Prostate gland (tissue), 2 donors: ENCODE measurements around the gene UBL7. TPM values are rescaled to one million over a fixed set of nuclear protein-coding genes. Genes with fewer than 3 reads are reported as not detected.
A peak's percentile ranks its signal among the peaks of the same experiment; 100 is the strongest.
"Not testable (repeated sequence)": the region's sequence is repeated elsewhere in the genome, so short reads cannot be mapped to it uniquely, and the experiment has no call there.

Experiments used
- DNase-seq: peaks from one replicate; pipeline ENCODE4 v3.0.0-alpha.2; 2019; ENCODE audit warnings: low spot score
- H3K27ac ChIP-seq, 2 donors: fragments of 200-600 bp; sonication (generic); 2 replicates each; pipeline ENCODE4 v1.5.1; 2017 to 2019
- H3K27me3 ChIP-seq: fragments of 200-600 bp; sonication (generic); replicated peaks from 2 replicates; pipeline ENCODE4 v1.5.1; 2019; ENCODE audit not compliant: insufficient read depth
- H3K36me3 ChIP-seq, 2 donors: fragments of 200-600 bp; sonication (generic); 1 replicate in 1 of 2; 2 replicates in 1 of 2; pipeline versions ENCODE4 v1.5.1 to v1.8.1; 2017 to 2019
- H3K4me1 ChIP-seq: fragments of 200-600 bp; sonication (generic); replicated peaks from 2 replicates; pipeline ENCODE4 v1.5.1; 2019
- H3K4me3 ChIP-seq, 2 donors: fragments of 200-600 bp; sonication (generic); 2 replicates each; pipeline ENCODE4 v1.5.1; 2017 to 2019
- H3K9me3 ChIP-seq: fragments of 200-600 bp; sonication (generic); 2 replicates; pipeline ENCODE4 v1.5.1; 2017
- POLR2A ChIP-seq: fragments of 450-650 bp; IDR thresholded peaks from one replicate; pipeline ENCODE4 v1.6.1; 2016; ENCODE audit warnings: antibody characterized with exemption, mild to moderate bottlenecking
- POLR2AphosphoS5 ChIP-seq: sonication (generic); formaldehyde crosslinking; IDR thresholded peaks from one replicate; pipeline ENCODE4 v1.6.1; 2017; ENCODE audit warnings: antibody characterized with exemption
- WGBS: methylation state at CpG from one replicate; pipeline ENCODE4 v1.1.5; 2018; 5-methylcytosine and 5-hydroxymethylcytosine counted together
- intact Hi-C: fragments of 100-400 bp; cut with DNase I; formaldehyde crosslinking; loops from one replicate; pipeline ENCODE4 v1.14.2; 2022
- total RNA-seq, 2 donors: library from RNA; depleted of rRNA; stranded (reverse); fragments of >200 nt; gene quantifications; one replicate each; pipeline ENCODE4 v1.1.0, GENCODE V29; 2016
- TF ChIP-seq, protein P1 (sequence below), 4 experiments: fragments of 200-600 bp in 2 of 4; fragments of 450-650 bp in 2 of 4; sonication (generic) in 2 of 4; IDR thresholded peaks; 1 replicate in 3 of 4; 2 replicates in 1 of 4; pipeline ENCODE4 v1.5.1; 2016 to 2019; ENCODE audit warnings: antibody characterized with exemption in 4 of 4, mild to moderate bottlenecking in 2 of 4, moderate library complexity in 2 of 4

Gene UBL7
- total RNA-seq, 2 donors from 2014 or later: 83.1 to 85.2 TPM

DNA sequence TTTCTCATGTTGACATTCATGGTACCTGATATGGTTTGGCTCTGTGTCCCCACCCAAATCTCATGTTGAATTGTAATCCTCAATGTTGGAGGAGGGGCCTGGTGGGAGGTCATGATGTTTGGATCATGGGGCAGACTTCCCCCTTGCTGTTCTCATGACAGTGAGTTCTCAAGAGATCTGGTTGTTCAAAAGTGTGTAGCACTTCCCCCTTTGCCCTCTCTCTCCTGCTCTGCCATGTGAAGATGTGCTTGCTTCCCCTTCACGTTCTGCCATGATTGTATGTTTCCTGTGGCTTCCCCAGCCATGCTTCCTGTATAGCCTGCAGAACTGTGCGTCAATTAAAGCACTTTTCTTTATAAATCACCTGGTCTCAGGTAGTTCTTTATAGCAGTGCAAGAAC is 3.3 kb upstream of the UBL7 start:
- Histone ChIP-seq H3K4me1 (no peaks in the 10 kb centered on the region), H3K4me3 (no peak overlapping the region), H3K9me3 (no peaks in the 10 kb centered on the region), H3K27me3 (no peaks in the 10 kb centered on the region), H3K27ac (no peak overlapping the region), H3K36me3 (no peaks in the 10 kb centered on the region)
- TF ChIP-seq POLR2A (no peak), POLR2AphosphoS5 (no peak)
- TF ChIP-seq, protein P1, sequence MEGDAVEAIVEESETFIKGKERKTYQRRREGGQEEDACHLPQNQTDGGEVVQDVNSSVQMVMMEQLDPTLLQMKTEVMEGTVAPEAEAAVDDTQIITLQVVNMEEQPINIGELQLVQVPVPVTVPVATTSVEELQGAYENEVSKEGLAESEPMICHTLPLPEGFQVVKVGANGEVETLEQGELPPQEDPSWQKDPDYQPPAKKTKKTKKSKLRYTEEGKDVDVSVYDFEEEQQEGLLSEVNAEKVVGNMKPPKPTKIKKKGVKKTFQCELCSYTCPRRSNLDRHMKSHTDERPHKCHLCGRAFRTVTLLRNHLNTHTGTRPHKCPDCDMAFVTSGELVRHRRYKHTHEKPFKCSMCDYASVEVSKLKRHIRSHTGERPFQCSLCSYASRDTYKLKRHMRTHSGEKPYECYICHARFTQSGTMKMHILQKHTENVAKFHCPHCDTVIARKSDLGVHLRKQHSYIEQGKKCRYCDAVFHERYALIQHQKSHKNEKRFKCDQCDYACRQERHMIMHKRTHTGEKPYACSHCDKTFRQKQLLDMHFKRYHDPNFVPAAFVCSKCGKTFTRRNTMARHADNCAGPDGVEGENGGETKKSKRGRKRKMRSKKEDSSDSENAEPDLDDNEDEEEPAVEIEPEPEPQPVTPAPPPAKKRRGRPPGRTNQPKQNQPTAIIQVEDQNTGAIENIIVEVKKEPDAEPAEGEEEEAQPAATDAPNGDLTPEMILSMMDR (IDR thresholded peaks at IDR 0.05): no peak
- DNase-seq: no peak
- intact Hi-C loops: loop anchor here (5.0 kb wide), 2 partner anchors 78 to 153 kb away; partner anchors contain the start of genes ARID3B and CLK3
- 85% methylated on average over 2 of the region's 2 CpGs for WGBS

DNA sequence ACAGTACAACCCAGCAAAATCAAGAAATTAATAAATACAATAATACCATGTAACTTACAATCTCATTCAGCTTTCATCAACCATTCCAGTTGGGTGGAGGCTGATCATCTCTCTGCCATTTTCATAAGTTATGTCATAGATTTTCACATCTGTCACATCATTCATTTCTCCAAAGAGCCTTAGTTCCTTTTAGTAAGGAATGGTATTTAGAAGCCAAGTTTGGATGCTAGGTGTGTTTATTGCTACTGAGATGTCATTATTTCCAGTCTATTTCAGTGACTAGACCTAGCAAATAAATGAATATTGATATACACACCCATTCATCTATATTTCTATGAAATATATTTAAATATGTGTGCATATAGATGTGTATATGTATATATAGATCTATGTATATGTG is 2.7 kb upstream of the UBL7 start:
- no peaks in the 10 kb centered on the region for H3K9me3 ChIP-seq
- H3K36me3 ChIP-seq: no peaks in the 10 kb centered on the region
- TF ChIP-seq POLR2A (no peak), POLR2AphosphoS5 (no peak)
- TF ChIP-seq, protein P1 (IDR thresholded peaks at IDR 0.05): no peak
- no peaks in the 10 kb centered on the region for H3K27me3 ChIP-seq
- intact Hi-C loops: loop anchor here (5.0 kb wide), 2 partner anchors 79 to 154 kb away; partner anchors contain the start of genes ARID3B and CLK3
- H3K27ac ChIP-seq: no peak overlapping the region
- H3K4me3 ChIP-seq: no peak overlapping the region
- DNase-seq: no peak
- H3K4me1 ChIP-seq: no peaks in the 10 kb centered on the region

DNA sequence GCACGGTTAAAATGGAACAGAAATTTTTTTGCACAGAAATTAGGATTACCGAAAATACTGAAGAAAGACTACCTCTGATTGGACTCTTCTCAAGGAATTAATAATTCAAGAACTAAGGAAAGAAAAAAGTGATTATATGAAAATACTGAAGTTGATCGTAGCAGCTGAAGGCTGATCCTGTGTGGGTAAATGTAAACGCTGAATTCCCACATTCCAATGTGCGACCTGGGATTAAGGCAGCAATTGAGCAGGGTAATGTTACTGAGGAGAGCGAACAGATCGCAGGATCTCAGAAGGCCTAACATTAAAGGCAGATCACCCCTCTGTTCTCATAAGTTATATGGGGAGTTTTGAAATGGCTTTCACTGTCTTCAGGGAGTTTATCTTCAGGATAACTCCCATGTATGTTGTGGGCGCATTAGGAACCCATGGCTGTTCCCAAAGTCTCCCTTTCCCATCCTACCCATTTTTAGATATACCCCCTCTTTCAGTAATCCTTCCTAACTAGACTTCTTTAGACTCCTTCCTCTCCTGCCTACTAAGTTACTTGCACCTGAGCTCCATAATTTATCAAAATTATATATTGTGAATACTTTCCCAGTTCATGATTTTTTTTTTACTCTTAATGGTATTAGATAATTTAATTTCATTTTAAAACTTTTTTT is 1.0 kb upstream of the UBL7 start:
- no peaks in the 10 kb centered on the region for H3K27me3 ChIP-seq
- H3K27ac ChIP-seq: peak overlapping the region in 1 of 2 donors; percentile 73
- no peaks in the 10 kb centered on the region for H3K9me3 ChIP-seq
- no peak for DNase-seq
- intact Hi-C loops: loop anchor here (5.0 kb wide), 2 partner anchors 80 to 155 kb away; partner anchors contain the start of genes ARID3B and CLK3
- H3K36me3 ChIP-seq: no peaks in the 10 kb centered on the region
- no peak for TF ChIP-seq POLR2AphosphoS5
- no peak for TF ChIP-seq POLR2A
- TF ChIP-seq, protein P1 (IDR thresholded peaks at IDR 0.05): no peak
- H3K4me3 ChIP-seq: peak overlapping the region; percentile 55 to 60
- 28% methylated on average over 8 of the region's 8 CpGs for WGBS
- no peaks in the 10 kb centered on the region for H3K4me1 ChIP-seq

DNA sequence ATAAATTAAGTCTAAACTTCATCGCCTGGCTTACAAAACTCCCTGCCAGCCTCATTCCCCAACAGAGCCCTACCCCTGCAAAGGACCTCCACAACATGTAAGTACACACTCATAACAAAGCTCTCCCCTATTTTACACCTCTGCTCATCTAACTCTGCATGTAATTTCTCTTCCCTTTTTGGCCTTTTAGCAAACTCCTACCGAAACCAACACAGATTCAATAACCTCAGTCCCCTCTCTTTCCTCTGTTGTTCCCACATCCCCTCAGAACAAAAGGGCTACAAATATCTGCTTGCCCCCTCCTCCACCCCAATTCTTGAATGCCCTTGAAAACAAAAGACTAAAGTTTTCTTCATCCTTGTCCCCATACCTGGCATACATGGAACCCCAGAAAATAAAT is 662 bp downstream of the UBL7 start:
- 37% methylated on average over 2 of the region's 2 CpGs for WGBS
- intact Hi-C loops: loop anchor here (5.0 kb wide), 2 partner anchors 82 to 157 kb away; partner anchors contain the start of genes ARID3B and CLK3

DNA sequence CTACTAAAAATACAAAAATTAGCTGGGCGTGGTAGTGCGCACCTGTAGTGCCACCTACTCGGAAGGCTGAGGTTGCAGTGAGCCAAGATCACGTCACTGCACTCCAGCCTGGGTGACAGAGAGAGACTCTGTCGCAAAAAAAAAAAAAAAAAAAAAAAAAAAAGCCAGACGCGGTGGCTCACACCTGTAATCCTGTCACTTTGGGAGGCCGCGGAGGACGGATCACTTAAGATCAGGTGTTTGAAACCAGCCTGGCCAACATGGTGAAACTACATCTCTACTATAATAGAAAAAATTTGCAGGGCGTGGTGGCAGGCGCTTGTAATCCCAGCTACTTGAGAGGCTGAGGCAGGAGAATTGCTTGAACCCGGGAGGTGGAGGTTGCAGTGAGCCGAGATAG is 1.2 kb downstream of the UBL7 start:
- intact Hi-C loops: loop anchor here (5.0 kb wide), 2 partner anchors 83 to 158 kb away; partner anchors contain the start of genes ARID3B and CLK3
- H3K9me3 ChIP-seq, DNase-seq, H3K27me3 ChIP-seq, H3K27ac ChIP-seq, H3K4me1 ChIP-seq, H3K36me3 ChIP-seq: not testable (repeated sequence)
- H3K4me3 ChIP-seq: peak overlapping the region in 1 of 2 donors; percentile 60
- 87% methylated on average over 14 of the region's 14 CpGs for WGBS

More for the DNA sequence above, 662 bp downstream of the UBL7 start:
- Histone ChIP-seq H3K4me3 (peak overlapping the region; percentile 55 to 60), H3K4me1 (no peaks in the 10 kb centered on the region), H3K9me3 (no peaks in the 10 kb centered on the region), H3K27me3 (no peaks in the 10 kb centered on the region), H3K36me3 (peaks cover 0 to 2% of the 10 kb centered on the region in 2 donors), H3K27ac (peak overlapping the region; percentile 73 to 82)
- TF ChIP-seq, protein P1 (IDR thresholded peaks at IDR 0.05): no peak
- TF ChIP-seq POLR2AphosphoS5 (no peak), POLR2A (no peak)
- DNase-seq: no peak
